Body of pancreas (tissue), 4 donors: ENCODE results near the gene SEMA7A. TPM values are rescaled to one million over a fixed set of nuclear protein-coding genes. Genes with fewer than 3 reads are reported as not detected.

Experiments
- ATAC-seq: fragments of 150-250 bp; one replicate; pipeline ENCODE4 v1.9.1; 2016
- DNase-seq, 4 donors: peaks; one replicate each; pipeline ENCODE4 v3.0.0-alpha.2; 2019
- H3K27ac ChIP-seq, 4 donors: fragments of 200-600 bp; sonication (generic); 1 replicate in 3 of 4; 2 replicates in 1 of 4; pipeline versions ENCODE4 v1.5.1 to v1.6.1; 2016 to 2019; ENCODE audit warnings: mild to moderate bottlenecking in 1 of 4, mixed read lengths in 1 of 4, moderate library complexity in 1 of 4
- H3K27me3 ChIP-seq, 2 donors: fragments of 200-600 bp; sonication (generic); one replicate each; pipeline ENCODE4 v1.6.0; 2016; ENCODE audit warnings: mild to moderate bottlenecking in 1 of 2
- H3K36me3 ChIP-seq, 2 donors: fragments of 200-600 bp; sonication (generic); replicated peaks in 1 of 2; 2 replicates each; pipeline ENCODE4 v1.5.1; 2016; ENCODE audit warnings: low read depth in 2 of 2; ENCODE audit not compliant: insufficient read depth in 1 of 2
- H3K4me1 ChIP-seq: fragments of 200-600 bp; sonication (generic); one replicate; pipeline ENCODE4 v1.6.0; 2016
- H3K4me3 ChIP-seq, 2 donors: fragments of 200-600 bp; sonication (generic); 1 replicate in 1 of 2; 2 replicates in 1 of 2; pipeline ENCODE4 v1.5.1; 2016 to 2019
- H3K9me3 ChIP-seq, 3 donors: fragments of 200-600 bp; sonication (generic); 1 replicate in 2 of 3; 2 replicates in 1 of 3; pipeline ENCODE4 v1.5.1; 2016
- CTCF ChIP-seq, 7 experiments: fragments of 450-650 bp in 4 of 7; fragments of 200-600 bp in 3 of 7; sonication (generic) in 3 of 7; IDR thresholded peaks; one replicate each; pipeline ENCODE4 v1.5.1; 2016 to 2019; ENCODE audit warnings: antibody characterized with exemption in 7 of 7
- POLR2A ChIP-seq, 3 donors: fragments of 450-650 bp; IDR thresholded peaks; one replicate each; pipeline ENCODE4 v1.6.1; 2016; ENCODE audit warnings: antibody characterized with exemption in 3 of 3, mild to moderate bottlenecking in 2 of 3
- WGBS, 2 donors: methylation state at CpG; one replicate each; pipeline ENCODE4 v1.1.5; 2017; 5-methylcytosine and 5-hydroxymethylcytosine counted together
- intact Hi-C: fragments of 100-400 bp; cut with DNase I; formaldehyde crosslinking; loops from one replicate; pipeline ENCODE4 v1.15.1; 2023
- total RNA-seq, 2 donors: library from RNA; depleted of rRNA; stranded (reverse); fragments of >200 nt; gene quantifications; one replicate each; pipeline ENCODE4 v1.1.0, GENCODE V29; 2016

The SEMA7A gene
- total RNA-seq, 2 donors from 2014 or later: 0.33 to 0.52 TPM

DNA sequence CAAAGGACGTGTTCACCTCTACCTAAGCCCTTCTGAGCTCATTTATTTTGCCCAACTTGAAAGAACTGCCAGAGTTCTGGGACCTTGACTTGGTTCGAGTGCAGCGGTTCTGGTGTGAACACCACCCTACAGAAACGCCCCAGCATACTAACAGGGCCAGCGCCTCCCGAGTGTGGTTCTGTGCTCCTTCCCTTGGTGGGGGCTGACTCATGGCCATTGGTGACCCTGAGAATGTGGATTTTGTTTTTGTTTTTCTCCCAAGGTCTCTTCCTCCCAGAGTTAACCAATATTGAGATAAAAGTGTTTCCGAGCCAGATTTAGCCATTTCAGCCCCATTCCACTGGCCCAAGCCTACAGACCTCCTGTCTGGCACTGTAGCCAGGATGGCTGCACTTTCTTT, 27.9 kb downstream of the SEMA7A start:
- H3K9me3 ChIP-seq: no peaks in the 10 kb centered on the region
- H3K27me3 ChIP-seq: no peaks in the 10 kb centered on the region
- ATAC-seq: no peak
- intact Hi-C loops: no loop called here
- no peak overlapping the region for H3K27ac ChIP-seq
- TF ChIP-seq CTCF (IDR thresholded peaks at IDR 0.05) (no peak), POLR2A (IDR thresholded peaks at IDR 0.05) (no peak)
- H3K4me1 ChIP-seq: no peaks in the 10 kb centered on the region
- no peaks in the 10 kb centered on the region for H3K36me3 ChIP-seq
- no peak for DNase-seq
- WGBS, 2 donors: 51 to 66% methylated on average over 7 of the region's 7 CpGs
- no peak overlapping the region for H3K4me3 ChIP-seq

DNA sequence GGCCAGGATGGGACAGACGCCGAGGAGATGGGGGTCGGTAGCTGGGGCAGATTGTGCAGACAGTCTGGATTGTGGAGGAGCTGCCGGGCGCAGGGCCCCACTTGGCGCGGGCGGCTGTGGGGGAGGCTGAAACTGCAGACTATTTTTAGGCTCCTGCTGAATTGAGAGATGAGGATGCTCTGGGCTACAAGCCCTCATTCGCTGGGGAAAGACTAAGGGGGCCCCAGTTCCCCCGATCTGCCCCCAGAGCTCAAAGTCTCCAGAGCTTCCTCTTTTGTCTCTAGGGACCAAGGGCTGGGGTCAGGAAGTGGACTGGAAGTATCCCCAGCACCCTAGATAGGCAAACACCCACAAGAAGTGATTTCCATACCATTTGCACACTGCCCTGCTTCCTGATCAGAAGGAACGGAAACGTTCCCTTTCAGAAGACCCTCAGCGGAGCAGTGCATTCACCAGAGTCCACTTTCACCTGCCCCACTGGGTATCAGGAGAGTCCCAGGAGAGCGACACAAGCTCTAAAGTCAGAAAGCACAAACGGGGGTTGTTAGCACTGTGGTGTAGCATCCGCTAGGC, 29.7 kb downstream of the SEMA7A start:
- no peaks in the 10 kb centered on the region for H3K36me3 ChIP-seq
- H3K4me1 ChIP-seq: no peaks in the 10 kb centered on the region
- intact Hi-C loops: no loop called here
- WGBS, 2 donors: 47 to 58% methylated on average over 9 to 16 of the region's 16 CpGs
- TF ChIP-seq POLR2A (IDR thresholded peaks at IDR 0.05): no peak
- TF ChIP-seq CTCF (IDR thresholded peaks at IDR 0.05): no peak
- no peaks in the 10 kb centered on the region for H3K9me3 ChIP-seq
- H3K27me3 ChIP-seq: no peaks in the 10 kb centered on the region
- DNase-seq (no peak), ATAC-seq (no peak)
- no peak overlapping the region for H3K4me3 ChIP-seq
- no peak overlapping the region for H3K27ac ChIP-seq

GRCh38 chr15:74403588-74403919, 30.2 kb downstream of the SEMA7A start:
- H3K4me3 ChIP-seq: no peak overlapping the region
- DNase-seq (no peak), ATAC-seq (no peak)
- H3K36me3 ChIP-seq: no peaks in the 10 kb centered on the region
- WGBS, 2 donors: 66% methylated on average over 10 of the region's 10 CpGs; no CpG with 5 or more reads in 1 of the 2 donors
- intact Hi-C loops: no loop called here
- no peaks in the 10 kb centered on the region for H3K4me1 ChIP-seq
- TF ChIP-seq CTCF (IDR thresholded peaks at IDR 0.05) (no peak), POLR2A (IDR thresholded peaks at IDR 0.05) (no peak)
- no peak overlapping the region for H3K27ac ChIP-seq
- H3K27me3 ChIP-seq: no peaks in the 10 kb centered on the region
- H3K9me3 ChIP-seq: no peaks in the 10 kb centered on the region

- no peak for ATAC-seq
- Histone ChIP-seq H3K36me3 (no peaks in the 10 kb centered on the region), H3K4me1 (no peaks in the 10 kb centered on the region), H3K27me3 (no peaks in the 10 kb centered on the region), H3K9me3 (no peaks in the 10 kb centered on the region), H3K27ac (no peak overlapping the region), H3K4me3 (no peak overlapping the region)
- intact Hi-C loops: no loop called here
- DNase-seq: peak in 1 of 4 donors; percentile 26
- TF ChIP-seq POLR2A (IDR thresholded peaks at IDR 0.05) (no peak), CTCF (IDR thresholded peaks at IDR 0.05) (no peak)
- WGBS, 2 donors: 34 to 48% methylated on average over 7 to 13 of the region's 13 CpGs
Measured at GRCh38 chr15:74402873-74403587, 30.7 kb downstream of the SEMA7A start.

GRCh38 chr15:74402337-74402841, 31.4 kb downstream of the SEMA7A start:
- no peak for DNase-seq
- ATAC-seq: no peak
- Histone ChIP-seq H3K9me3 (no peaks in the 10 kb centered on the region), H3K4me3 (no peak overlapping the region), H3K27ac (no peak overlapping the region), H3K36me3 (no peaks in the 10 kb centered on the region), H3K4me1 (no peaks in the 10 kb centered on the region), H3K27me3 (no peaks in the 10 kb centered on the region)
- WGBS, 2 donors: 52 to 75% methylated on average over 2 to 5 of the region's 5 CpGs
- no peak for TF ChIP-seq CTCF (IDR thresholded peaks at IDR 0.05)
- TF ChIP-seq POLR2A (IDR thresholded peaks at IDR 0.05): no peak
- intact Hi-C loops: no loop called here
